HS-5 (cell line): ENCODE data around the gene TERT.

Experiments used
- DNase-seq: peaks from one replicate; pipeline ENCODE4 v3.0.0-alpha.2; 2012; ENCODE audit warnings: low read depth

TERT gene

GRCh38 chr5:1318659-1319251, 23.9 kb upstream of the TERT start:
- no peak for DNase-seq

- DNase-seq = no peak
Measured at GRCh38 chr5:1317921-1318565, 23.2 kb upstream of the TERT start.

DNA sequence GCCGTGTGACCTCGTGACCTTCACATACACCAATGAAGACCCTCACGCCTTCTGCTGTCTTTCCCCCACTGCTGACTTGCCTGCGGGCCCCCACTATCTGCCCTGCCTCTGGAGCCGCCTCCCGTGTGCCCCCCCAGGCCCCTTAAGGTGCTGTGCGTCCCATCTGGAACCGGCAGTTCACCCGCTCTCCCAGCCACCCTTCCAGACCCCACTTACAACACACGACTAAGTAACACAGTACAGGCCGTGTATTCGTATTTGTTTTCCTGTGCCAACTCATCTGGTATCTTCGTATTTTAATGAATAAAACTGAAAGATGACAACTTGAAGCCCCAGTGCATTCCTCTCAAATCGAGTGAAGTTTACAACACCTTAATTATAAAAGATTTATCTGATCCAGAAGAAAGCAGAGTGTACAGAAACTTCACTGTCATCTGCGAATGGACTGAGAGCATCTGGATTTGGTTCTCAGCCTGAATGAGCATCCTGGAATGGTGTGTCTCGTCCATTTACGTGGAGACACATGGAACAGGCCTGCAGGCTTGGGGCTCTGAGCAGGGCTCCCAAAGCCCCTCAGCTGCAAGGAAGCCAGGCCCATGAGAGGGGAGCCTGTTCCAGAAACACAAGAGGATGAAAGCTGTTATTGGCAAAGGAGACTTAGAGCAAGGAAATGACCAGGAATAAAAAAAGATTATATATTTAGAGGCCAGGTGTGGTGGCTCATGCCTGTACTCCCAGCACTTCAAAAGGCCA, 21.9 kb upstream of the TERT start:
- DNase-seq = no peak

- no peak for DNase-seq
Measured at GRCh38 chr5:1315709-1316587, 21.1 kb upstream of the TERT start.

- DNase-seq = no peak
Measured at GRCh38 chr5:1315018-1315708, 20.3 kb upstream of the TERT start.

DNA sequence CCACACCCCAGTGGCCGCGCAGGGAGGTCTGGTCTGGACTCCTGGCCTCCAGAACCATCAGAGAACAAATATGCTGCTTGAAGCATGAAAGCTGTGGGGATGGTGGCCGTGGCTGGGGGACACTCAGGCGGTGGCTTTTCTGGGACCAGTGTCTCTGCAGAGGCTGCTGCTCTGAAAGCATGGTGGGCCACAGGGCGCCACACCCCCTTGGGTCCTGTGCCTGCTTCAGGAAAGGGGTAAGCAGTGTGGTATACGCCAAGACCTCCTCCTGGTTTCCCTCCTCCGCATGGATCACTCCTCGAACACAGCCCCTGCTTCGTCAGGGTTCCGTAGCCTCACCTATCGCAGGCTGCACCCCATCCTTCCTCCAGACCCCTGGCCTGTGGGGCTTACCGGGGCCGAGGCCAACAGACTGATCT, 19.7 kb upstream of the TERT start:
- no peak for DNase-seq

DNA sequence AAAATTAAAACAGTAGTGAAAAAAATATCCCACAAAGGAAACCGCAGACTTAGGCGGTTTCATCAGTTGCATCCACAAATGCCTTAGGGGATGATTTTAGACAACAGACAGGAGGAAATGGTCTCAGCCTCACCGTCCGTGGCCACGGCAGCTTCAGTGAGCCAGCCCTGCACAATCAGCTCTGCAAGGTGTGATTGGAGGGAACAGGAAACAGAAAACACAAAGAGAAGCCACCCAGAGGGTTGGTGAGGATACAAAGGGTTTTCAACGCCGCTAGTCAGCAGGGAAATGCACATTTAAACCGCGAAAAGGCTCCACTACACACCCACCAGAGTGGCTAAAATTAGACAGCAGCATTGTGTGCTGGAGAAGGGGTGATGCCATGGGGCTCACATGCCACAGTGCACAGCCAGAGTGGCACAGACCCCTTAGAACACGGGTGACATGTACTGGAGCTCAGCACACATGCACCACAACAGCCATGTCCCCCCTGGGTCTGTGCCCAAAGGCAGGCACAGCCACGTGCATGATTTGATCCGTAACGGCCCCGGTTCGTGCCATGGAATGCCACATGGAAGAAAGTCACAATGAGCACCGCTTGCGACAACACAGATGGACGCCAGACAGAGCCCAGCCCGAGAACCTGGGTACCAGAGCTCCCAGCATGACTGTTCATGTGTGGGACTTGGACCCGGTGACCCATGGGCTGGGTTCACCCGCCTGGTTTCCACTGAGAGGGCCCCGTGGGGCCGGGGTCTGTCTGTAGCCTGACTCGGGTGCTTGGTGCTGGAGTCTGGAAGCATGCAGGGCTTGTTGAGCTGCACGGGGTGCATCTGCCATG, 18.3 kb upstream of the TERT start:
- no peak for DNase-seq

- DNase-seq = no peak
Measured at GRCh38 chr5:1312206-1312605, 17.3 kb upstream of the TERT start.

DNA sequence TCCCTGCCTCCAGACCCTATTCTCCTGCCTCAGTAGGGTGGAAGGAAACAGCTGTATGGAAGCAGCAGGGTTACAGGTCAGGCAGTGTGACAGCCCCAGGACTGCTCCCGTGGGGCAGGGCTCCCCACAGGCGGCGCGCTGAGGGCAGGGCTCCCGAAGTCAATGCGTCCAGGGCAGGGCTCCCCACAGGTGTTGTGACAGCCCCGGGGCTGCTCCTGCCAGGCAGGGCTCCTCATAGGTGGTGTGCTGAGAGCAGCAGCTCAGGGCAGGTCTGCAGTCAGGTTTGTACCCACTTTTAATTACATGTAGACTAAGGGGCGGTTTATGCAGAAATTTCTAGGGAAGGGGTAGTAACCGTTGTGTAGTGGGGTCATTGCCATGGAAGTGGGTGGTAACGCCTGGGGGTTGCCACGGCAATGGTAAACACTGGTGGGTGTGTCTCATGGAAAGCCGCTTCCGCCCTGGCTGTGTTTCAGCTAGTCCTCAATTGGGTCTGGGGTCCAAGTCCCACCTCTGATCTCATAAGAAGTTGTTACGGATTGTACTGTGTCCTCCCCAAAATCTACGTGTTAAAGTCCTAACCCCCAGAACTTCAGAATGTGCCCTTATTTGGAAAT, 16.7 kb upstream of the TERT start:
- no peak for DNase-seq

- DNase-seq = no peak
Measured at GRCh38 chr5:1310118-1310517, 15.2 kb upstream of the TERT start.

DNA sequence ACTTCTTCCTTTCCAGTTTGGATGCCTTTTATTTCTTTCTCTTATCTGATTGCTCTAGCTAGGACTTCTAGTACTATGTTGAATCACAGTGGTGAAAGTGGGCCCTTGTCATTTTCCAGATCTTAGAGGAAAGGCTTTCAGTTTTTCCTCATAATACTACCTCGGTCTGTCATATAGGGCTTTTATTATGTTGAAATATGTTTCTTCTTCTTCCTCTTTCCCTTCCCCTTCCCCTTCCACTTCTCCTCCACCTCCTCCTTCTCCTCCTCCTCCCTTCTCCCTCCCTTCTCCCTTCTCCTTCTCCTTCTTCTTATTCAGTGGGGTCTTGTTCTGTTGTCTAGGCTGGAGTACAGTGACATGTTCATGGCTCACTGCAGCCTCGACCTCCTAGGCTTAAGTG, 9.2 kb upstream of the TERT start:
- DNase-seq = no peak

GRCh38 chr5:1302258-1302657, 7.4 kb upstream of the TERT start:
- no peak for DNase-seq

DNA sequence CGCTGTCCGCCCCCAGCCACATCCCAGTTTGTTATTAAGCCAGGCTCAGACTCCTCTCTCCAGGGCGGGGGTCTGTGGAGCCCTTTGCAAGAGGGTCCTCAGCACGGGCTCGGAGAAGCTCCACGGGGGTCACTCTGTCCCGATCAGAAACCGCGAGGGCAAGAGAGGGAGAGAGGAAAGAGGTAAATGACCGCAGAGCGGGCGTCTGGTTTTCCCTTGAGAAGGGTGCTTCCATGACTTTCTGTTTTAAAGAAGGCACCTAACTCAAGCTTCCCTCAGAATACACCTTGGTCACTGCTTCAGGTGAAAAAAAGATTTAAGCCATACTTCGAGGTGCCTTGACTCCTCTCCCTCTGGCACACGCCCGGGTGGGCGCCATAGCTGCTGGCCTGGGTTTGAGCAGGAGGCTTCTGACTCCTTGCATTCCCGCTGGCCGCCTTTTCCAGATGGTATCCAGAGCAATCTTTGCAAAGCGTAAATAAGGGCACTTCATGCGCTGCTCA, 5.8 kb upstream of the TERT start:
- DNase-seq = no peak

DNA sequence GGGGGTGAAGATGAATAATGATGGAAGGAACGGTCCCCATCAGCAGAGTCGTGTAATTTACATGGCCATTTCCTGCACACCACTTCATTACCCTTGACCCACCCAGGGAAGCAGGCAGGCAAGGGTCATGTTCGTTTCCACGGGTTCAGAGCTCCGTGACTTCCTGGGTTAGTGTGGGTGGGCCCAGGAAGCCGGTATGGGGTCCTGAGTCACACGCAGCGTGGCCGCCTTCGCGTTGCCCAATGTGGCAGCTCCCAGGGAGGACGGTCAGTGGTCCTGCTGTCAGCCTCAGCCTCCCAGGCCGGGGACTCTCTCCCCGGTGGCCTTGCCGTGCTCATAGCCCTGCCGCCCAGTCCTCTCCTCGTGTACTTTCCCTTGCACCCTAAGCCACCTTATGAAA, 5.1 kb upstream of the TERT start:
- no peak for DNase-seq

DNA sequence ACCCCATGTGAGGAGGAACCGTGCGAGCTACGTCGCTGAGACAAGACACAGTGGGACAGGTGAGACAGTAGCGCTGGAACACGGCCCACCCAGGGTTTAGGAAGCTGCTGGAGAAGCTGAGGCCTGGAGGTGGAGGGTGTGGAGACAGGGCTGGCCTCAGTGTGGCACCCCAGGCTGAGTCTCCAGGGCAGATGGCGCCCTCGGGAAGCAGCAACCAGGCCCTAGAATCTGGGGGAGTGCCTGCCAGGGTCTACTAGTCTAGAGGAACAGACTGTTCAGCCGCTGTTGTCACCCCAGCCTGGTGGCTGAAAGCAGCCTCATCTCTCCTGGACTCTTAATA, 4.6 kb upstream of the TERT start:
- no peak for DNase-seq

GRCh38 chr5:1298723-1299510, 4.0 kb upstream of the TERT start:
- DNase-seq = no peak

DNA sequence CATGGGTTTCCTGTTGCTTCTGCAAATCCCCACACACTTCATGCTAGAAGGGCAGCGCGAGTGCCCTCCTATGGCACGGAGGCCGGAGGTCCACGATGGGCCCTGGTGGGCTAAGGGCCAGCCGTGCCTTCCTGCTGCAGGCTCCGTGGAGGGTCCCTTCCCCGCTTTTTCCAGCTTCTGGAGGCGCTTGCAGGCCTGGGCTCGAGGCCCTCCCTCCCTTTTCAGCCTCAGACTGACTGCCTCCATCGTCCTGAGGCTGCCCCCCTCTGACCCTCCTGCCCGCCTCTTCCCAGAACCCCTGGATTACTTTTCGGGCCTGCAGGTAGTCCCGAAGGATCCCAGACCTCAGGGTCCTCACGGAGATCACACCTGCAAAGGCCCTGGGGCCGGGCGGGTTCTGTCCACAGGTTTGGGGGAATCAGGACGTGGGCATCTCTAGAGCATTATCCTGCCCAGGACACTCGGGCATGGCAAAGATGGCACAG, 3.2 kb upstream of the TERT start:
- no peak for DNase-seq

DNA sequence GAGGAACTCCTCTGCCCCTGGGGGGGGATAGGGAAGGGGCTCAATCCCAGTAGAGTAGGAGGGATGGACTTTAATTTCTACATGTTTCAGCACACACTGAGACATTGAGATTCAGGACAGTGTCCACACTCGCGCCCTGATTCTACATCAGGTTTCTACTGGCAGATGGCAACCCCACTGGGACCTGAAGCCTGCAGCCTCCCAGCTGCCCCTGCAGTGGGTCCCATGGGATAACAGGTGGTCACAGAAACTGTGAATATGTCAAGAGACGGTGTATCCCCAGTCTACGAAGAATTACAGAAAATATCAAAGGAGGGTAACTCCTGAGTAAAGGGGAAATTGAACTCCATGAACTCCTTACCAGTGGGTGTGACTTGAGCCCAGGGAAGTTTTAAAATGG, 2.4 kb upstream of the TERT start:
- DNase-seq = no peak

- DNase-seq = no peak
Measured at GRCh38 chr5:1295650-1296037, 776 bp upstream of the TERT start.
